C4-2B (cell line): ENCODE data around the gene ZRANB2.

Experiments
- H3K27ac ChIP-seq: fragments of 450-650 bp; 2 replicates; pipeline ENCODE4 v1.5.1; 2017
- ZFX ChIP-seq: fragments of 450-650 bp; IDR thresholded peaks from 2 replicates; pipeline ENCODE4 v1.6.1; 2017
- TF ChIP-seq, protein P1 (sequence below): fragments of 450-650 bp; conservative IDR thresholded peaks from 2 replicates; pipeline ENCODE4 v1.5.1; 2017; ENCODE audit warnings: mild to moderate bottlenecking

The ZRANB2 gene

GRCh38 chr1:71071720-71072119 lies 9.1 kb downstream of the ZRANB2 start:
- H3K27ac ChIP-seq = no peak overlapping the region
- no peak for TF ChIP-seq ZFX
- TF ChIP-seq, protein P1, sequence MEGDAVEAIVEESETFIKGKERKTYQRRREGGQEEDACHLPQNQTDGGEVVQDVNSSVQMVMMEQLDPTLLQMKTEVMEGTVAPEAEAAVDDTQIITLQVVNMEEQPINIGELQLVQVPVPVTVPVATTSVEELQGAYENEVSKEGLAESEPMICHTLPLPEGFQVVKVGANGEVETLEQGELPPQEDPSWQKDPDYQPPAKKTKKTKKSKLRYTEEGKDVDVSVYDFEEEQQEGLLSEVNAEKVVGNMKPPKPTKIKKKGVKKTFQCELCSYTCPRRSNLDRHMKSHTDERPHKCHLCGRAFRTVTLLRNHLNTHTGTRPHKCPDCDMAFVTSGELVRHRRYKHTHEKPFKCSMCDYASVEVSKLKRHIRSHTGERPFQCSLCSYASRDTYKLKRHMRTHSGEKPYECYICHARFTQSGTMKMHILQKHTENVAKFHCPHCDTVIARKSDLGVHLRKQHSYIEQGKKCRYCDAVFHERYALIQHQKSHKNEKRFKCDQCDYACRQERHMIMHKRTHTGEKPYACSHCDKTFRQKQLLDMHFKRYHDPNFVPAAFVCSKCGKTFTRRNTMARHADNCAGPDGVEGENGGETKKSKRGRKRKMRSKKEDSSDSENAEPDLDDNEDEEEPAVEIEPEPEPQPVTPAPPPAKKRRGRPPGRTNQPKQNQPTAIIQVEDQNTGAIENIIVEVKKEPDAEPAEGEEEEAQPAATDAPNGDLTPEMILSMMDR = no peak

DNA sequence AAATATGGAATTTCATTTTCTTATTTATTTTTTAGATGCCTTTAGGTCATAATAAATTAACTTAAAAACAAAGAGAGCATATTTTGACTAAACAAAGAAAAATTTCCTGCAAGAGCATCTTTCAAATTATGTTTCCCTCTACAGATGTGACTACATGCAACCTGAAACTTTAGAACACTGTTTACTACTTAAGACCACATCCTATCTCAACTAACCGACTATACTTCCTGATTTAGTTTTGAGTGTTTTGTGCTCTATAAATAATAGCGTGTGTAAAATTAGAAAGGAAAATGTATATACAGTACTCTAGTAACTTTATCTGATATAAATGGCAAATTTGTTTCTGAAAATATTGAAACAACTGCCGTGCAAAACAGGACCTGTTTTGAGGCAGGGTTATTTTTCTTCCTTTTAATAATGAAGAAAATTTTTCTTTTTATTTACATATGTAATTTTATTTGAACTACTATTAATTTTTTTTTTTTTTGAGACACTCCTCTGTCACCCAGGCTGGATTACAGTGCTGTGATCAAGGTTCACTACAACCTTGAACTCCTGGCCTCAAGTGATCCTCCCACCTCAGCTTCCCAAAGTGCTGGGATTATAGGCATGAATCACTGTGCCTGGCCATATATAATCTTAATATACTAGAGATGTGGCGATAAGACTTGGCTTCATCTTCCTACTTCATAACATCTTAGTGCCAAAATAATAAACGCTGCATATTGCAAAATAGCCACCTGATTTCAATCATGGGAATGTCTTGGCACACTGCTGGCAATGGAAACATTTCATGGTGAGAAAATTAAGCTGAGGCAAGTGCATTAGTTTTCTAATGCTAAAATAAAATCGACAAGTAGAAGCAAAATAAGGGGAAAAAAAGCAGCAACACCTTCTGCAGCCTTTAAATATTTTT lies 12.3 kb downstream of the ZRANB2 start:
- H3K27ac ChIP-seq = no peak overlapping the region
- TF ChIP-seq, protein P1 = no peak
- TF ChIP-seq ZFX = no peak

- TF ChIP-seq ZFX = no peak
- TF ChIP-seq, protein P1 = no peak
- no peak overlapping the region for H3K27ac ChIP-seq
Measured at GRCh38 chr1:71054791-71055190, 26.0 kb downstream of the ZRANB2 start.

DNA sequence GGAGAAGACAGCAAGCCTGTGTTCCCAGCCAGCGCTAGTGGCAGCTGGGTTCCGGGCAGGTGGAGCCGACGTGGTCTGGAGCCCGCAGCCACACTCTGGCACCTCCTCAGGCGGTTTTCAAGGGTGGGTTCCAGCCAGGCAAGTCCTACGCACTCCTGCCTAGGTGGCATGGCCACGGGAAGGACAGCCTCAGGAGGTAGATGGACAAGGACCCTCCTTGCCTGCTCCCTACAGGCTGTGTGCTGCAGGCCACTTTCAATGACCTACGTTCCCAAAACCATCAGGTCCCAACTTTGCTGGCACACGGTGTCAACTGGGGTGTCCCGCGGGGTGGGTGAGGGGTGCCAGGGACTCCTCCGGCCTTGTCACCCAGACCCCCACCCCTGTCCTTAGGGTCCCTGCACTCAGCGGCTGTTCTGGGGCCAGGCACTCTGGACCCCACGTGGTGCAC lies 26.5 kb downstream of the ZRANB2 start:
- H3K27ac ChIP-seq = no peak overlapping the region
- TF ChIP-seq ZFX = no peak
- TF ChIP-seq, protein P1 = no peak

GRCh38 chr1:71053758-71054157 lies 27.1 kb downstream of the ZRANB2 start:
- TF ChIP-seq ZFX = no peak
- TF ChIP-seq, protein P1 = no peak
- H3K27ac ChIP-seq = no peak overlapping the region

DNA sequence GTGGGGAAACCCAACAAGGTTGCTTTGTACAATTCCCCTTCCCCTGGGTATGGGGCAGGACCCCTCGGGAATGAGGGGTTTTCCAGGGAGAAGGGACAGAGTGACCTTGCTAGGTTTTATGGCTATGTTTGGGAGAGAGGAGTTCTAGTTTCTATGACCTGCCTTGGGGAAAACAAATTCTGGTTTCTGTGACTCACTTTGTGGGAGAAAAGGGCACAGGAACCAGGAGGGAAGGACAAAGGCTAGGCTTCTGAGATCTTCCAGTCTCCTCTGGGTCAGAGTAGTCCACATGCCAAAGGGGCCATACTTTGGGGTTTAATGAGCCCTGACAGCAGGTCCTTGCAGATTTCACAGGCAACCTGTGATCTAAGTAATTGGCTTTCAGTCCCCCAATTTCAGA lies 27.7 kb downstream of the ZRANB2 start:
- no peak for TF ChIP-seq ZFX
- TF ChIP-seq, protein P1 = no peak

GRCh38 chr1:71049951-71050598 lies 30.8 kb downstream of the ZRANB2 start:
- no peak overlapping the region for H3K27ac ChIP-seq
- TF ChIP-seq, protein P1 = peak; percentile 88
- no peak for TF ChIP-seq ZFX

More for the DNA sequence above, 27.7 kb downstream of the ZRANB2 start:
- H3K27ac ChIP-seq = no peak overlapping the region
